ENCODE results near the gene MARCHF9.

- TF ChIP-seq CTCF (IDR thresholded peaks at IDR 0.05) (no peak), EZH2 (IDR thresholded peaks at IDR 0.05) (no peak), EZH2phosphoT487 (IDR thresholded peaks at IDR 0.05) (no peak)
Observed at GRCh38 chr12:57708296-57708695, 46.6 kb upstream of the MARCHF9 start.
